Mesendoderm (in vitro differentiated cells): Measurements from ENCODE around the gene AIP.

Source experiments
- DNase-seq: peaks from one replicate; pipeline ENCODE4 v3.0.0; 2013
- H2AK5ac ChIP-seq: 2 replicates; pipeline ENCODE4 v1.6.1; 2013; ENCODE audit warnings: low read length, inconsistent platforms
- H2BK120ac ChIP-seq: 2 replicates; pipeline ENCODE4 v1.6.1; 2013; ENCODE audit warnings: low read depth, mild to moderate bottlenecking, low read length, moderate library complexity, mixed read lengths
- H2BK15ac ChIP-seq: replicated peaks from 2 replicates; pipeline ENCODE4 v1.6.1; 2013; ENCODE audit warnings: low read depth, mild to moderate bottlenecking, moderate library complexity
- H2BK5ac ChIP-seq: 2 replicates; pipeline ENCODE4 v1.6.1; 2013; ENCODE audit warnings: low read length, inconsistent platforms
- H3K18ac ChIP-seq: 2 replicates; pipeline ENCODE4 v1.6.1; 2013; ENCODE audit warnings: mild to moderate bottlenecking, low read length, mixed read lengths
- H3K23ac ChIP-seq: one replicate; pipeline ENCODE4 v1.6.1; 2013; ENCODE audit warnings: low read length
- H3K27ac ChIP-seq: 2 replicates; pipeline ENCODE4 v1.5.1; 2013; ENCODE audit warnings: low read depth, mild to moderate bottlenecking, inconsistent platforms, low read length, moderate library complexity
- H3K27me3 ChIP-seq: 2 replicates; pipeline ENCODE4 v1.6.1; 2013; ENCODE audit warnings: low read length, control low read depth, mild to moderate bottlenecking, inconsistent platforms; ENCODE audit not compliant: insufficient read depth, poor library complexity
- H3K36me3 ChIP-seq: 2 replicates; pipeline ENCODE4 v1.6.1; 2013; ENCODE audit warnings: low read length, inconsistent platforms; ENCODE audit not compliant: control insufficient read depth, insufficient read depth
- H3K4ac ChIP-seq: one replicate; pipeline ENCODE4 v1.6.1; 2013; ENCODE audit warnings: low read depth, mild to moderate bottlenecking, low read length, moderate library complexity
- H3K4me1 ChIP-seq: 2 replicates; pipeline ENCODE4 v1.6.1; 2013; ENCODE audit warnings: low read depth, low read length, inconsistent platforms; ENCODE audit not compliant: control insufficient read depth
- H3K4me2 ChIP-seq: 2 replicates; pipeline ENCODE4 v1.6.1; 2013; ENCODE audit warnings: low read length
- H3K4me3 ChIP-seq: 2 replicates; pipeline ENCODE4 v1.5.1; 2013; ENCODE audit warnings: mild to moderate bottlenecking, low read length
- H3K56ac ChIP-seq: one replicate; pipeline ENCODE4 v1.6.1; 2013; ENCODE audit warnings: low read length
- H3K79me1 ChIP-seq: 2 replicates; pipeline ENCODE4 v1.6.1; 2013; ENCODE audit warnings: low read length, inconsistent platforms
- H3K79me2 ChIP-seq: 2 replicates; pipeline ENCODE4 v1.6.1; 2013; ENCODE audit warnings: mild to moderate bottlenecking, low read length; ENCODE audit not compliant: control insufficient read depth, insufficient read depth
- H3K9ac ChIP-seq: 2 replicates; pipeline ENCODE4 v1.6.1; 2013; ENCODE audit warnings: low read length, inconsistent platforms
- H4K5ac ChIP-seq: one replicate; pipeline ENCODE4 v1.6.1; 2013; ENCODE audit warnings: low read length
- H4K8ac ChIP-seq: one replicate; pipeline ENCODE4 v1.6.1; 2013; ENCODE audit warnings: low read depth, mild to moderate bottlenecking, control low read depth, low read length, moderate library complexity
- WGBS: extraction: QIAGEN DNeasy Blood & Tissue Kit; methylation state at CpG from one replicate; pipeline ENCODE4 v1.1.7; 2013; ENCODE audit warnings: low lambda C conversion rate, missing lambda C conversion rate; ENCODE audit not compliant: insufficient coverage; ENCODE audit errors: extremely low coverage; 5-methylcytosine and 5-hydroxymethylcytosine counted together

The AIP gene

GRCh38 chr11:67448220-67448609 is 34.6 kb upstream of the AIP start:
- Histone ChIP-seq H3K4me3 (no peak overlapping the region), H3K4me2 (no peak overlapping the region), H4K5ac (no peak overlapping the region), H3K4me1 (no peaks in the 10 kb centered on the region), H3K27me3 (no peaks in the 10 kb centered on the region), H3K27ac (no peak overlapping the region), H2AK5ac (no peak overlapping the region), H3K23ac (no peak overlapping the region), H3K56ac (no peak overlapping the region), H3K18ac (no peak overlapping the region), H3K9ac (no peak overlapping the region), H3K36me3 (no peaks in the 10 kb centered on the region), H3K79me2 (no peaks in the 10 kb centered on the region), H3K4ac (no peak overlapping the region), H4K8ac (no peak overlapping the region), H3K79me1 (no peaks in the 10 kb centered on the region), H2BK5ac (no peak overlapping the region), H2BK15ac (no peak overlapping the region), H2BK120ac (no peak overlapping the region)
- no peak for DNase-seq
- WGBS, result no CpG with 5 or more reads among the region's 7 CpGs

GRCh38 chr11:67449116-67449844 is 33.5 kb upstream of the AIP start:
- no peak overlapping the region for H3K23ac ChIP-seq
- no CpG with 5 or more reads among the region's 9 CpGs for WGBS
- no peak overlapping the region for H3K27ac ChIP-seq
- H2BK5ac ChIP-seq, result no peak overlapping the region
- H2AK5ac ChIP-seq, result no peak overlapping the region
- H2BK15ac ChIP-seq, result no peak overlapping the region
- no peak overlapping the region for H4K8ac ChIP-seq
- H3K56ac ChIP-seq, result no peak overlapping the region
- H3K18ac ChIP-seq, result no peak overlapping the region
- no peak overlapping the region for H3K4me2 ChIP-seq
- H3K79me1 ChIP-seq, result no peaks in the 10 kb centered on the region
- no peaks in the 10 kb centered on the region for H3K4me1 ChIP-seq
- no peaks in the 10 kb centered on the region for H3K79me2 ChIP-seq
- no peak overlapping the region for H2BK120ac ChIP-seq
- no peak overlapping the region for H3K9ac ChIP-seq
- no peak overlapping the region for H4K5ac ChIP-seq
- no peaks in the 10 kb centered on the region for H3K36me3 ChIP-seq
- no peak overlapping the region for H3K4me3 ChIP-seq
- no peak for DNase-seq
- H3K27me3 ChIP-seq, result no peaks in the 10 kb centered on the region
- H3K4ac ChIP-seq, result no peak overlapping the region

DNA sequence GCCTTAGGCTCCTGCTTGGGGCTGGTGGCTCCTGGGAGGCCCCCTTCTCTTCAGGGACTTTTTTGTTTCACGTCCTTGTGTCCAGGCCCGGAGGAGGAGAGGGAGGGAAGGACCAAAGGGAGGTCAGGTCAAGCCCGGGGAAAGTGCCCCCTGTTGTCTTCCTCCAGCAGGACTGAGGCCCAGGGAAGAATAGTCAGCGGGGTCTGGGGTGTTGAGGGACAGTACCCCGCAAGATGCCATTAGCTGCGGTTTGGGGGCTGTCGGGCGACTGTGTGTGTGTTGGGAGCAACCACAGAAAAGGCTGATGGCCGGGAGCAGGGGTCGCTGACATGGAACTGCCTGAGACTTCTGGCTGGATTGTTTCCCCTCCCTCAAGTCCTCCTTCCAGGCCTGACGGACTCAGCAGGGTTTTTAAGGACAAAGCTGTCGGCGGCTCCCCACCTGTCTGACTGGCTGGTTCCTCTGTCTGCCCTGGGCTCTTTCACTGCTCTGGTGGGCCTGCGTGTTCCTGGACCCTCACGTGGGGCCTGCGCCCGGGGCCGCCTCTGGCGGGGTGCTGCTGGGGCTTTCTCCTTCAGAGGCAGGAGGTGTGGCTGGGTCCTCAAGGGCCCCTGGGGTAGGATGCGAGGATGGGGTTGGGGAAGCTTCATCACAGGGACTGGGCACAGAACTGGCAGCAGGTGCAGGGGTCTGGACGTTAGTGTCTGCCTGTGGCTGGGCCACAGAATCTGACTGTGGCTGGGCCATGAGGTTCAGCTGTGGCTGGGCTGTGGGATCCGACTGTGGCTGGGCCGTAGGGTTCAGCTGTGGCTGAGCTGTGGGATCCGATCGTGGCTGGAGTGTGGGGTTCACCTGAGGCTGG is 31.8 kb upstream of the AIP start:
- Histone ChIP-seq H3K36me3 (no peaks in the 10 kb centered on the region), H3K23ac (no peak overlapping the region), H3K79me1 (no peaks in the 10 kb centered on the region), H3K9ac (no peak overlapping the region), H3K27me3 (no peaks in the 10 kb centered on the region), H3K27ac (no peak overlapping the region), H3K4me1 (no peaks in the 10 kb centered on the region), H4K8ac (no peak overlapping the region), H4K5ac (no peak overlapping the region), H3K79me2 (no peaks in the 10 kb centered on the region), H3K4me2 (no peak overlapping the region), H2AK5ac (no peak overlapping the region), H3K18ac (no peak overlapping the region), H2BK5ac (no peak overlapping the region), H2BK15ac (no peak overlapping the region), H3K4me3 (no peak overlapping the region), H2BK120ac (no peak overlapping the region), H3K4ac (no peak overlapping the region), H3K56ac (no peak overlapping the region)
- WGBS, result no CpG with 5 or more reads among the region's 25 CpGs
- no peak for DNase-seq

DNA sequence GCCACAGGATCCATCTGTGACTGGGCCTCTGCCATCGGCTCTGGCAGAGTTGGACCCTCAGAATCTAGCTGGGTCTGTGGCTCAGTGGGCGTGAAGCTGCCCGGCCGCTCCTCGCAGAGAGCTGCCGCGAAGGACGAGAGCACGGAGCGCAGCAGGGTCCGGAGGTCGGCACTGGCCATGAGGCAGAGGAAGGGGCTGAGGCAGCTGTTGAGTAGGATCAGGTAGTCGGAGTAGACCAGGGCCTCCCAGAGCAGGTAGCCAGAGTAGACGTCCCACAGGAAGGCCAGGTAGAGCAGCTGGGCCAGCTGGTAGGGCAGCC is 31.2 kb upstream of the AIP start:
- H2BK5ac ChIP-seq, result no peak overlapping the region
- H3K9ac ChIP-seq, result no peak overlapping the region
- H3K4me2 ChIP-seq, result no peak overlapping the region
- H3K23ac ChIP-seq, result no peak overlapping the region
- no peaks in the 10 kb centered on the region for H3K36me3 ChIP-seq
- H3K56ac ChIP-seq, result no peak overlapping the region
- no peak overlapping the region for H4K5ac ChIP-seq
- no peaks in the 10 kb centered on the region for H3K79me1 ChIP-seq
- no peak overlapping the region for H3K18ac ChIP-seq
- no peak overlapping the region for H3K4ac ChIP-seq
- no peak overlapping the region for H3K4me3 ChIP-seq
- H3K79me2 ChIP-seq, result no peaks in the 10 kb centered on the region
- H2BK120ac ChIP-seq, result no peak overlapping the region
- DNase-seq, result no peak
- no peak overlapping the region for H3K27ac ChIP-seq
- no peak overlapping the region for H2BK15ac ChIP-seq
- H4K8ac ChIP-seq, result no peak overlapping the region
- H2AK5ac ChIP-seq, result no peak overlapping the region
- no CpG with 5 or more reads among the region's 14 CpGs for WGBS
- no peaks in the 10 kb centered on the region for H3K27me3 ChIP-seq
- no peaks in the 10 kb centered on the region for H3K4me1 ChIP-seq

GRCh38 chr11:67452141-67452952 is 30.5 kb upstream of the AIP start, which contains the start of gene GPR152:
TSS of gene GPR152 (minus strand) at chr11:67452729. CDS start at chr11:67452724, 5 bp downstream.
- Histone ChIP-seq H4K8ac (no peak within 1 kb of the TSS), H2BK5ac (no peak within 1 kb of the TSS), H3K4ac (no peak within 1 kb of the TSS), H3K4me1 (no peaks in the 10 kb centered on the region), H3K4me3 (no peak within 1 kb of the TSS), H3K9ac (no peak within 1 kb of the TSS), H3K79me2 (no peaks in the 10 kb centered on the region), H2BK15ac (no peak within 1 kb of the TSS), H3K36me3 (no peaks in the 10 kb centered on the region), H3K79me1 (no peaks in the 10 kb centered on the region), H4K5ac (no peak within 1 kb of the TSS), H3K27ac (no peak within 1 kb of the TSS), H3K23ac (no peak within 1 kb of the TSS), H3K56ac (no peak within 1 kb of the TSS), H3K18ac (no peak within 1 kb of the TSS), H2AK5ac (no peak within 1 kb of the TSS), H3K27me3 (no peaks in the 10 kb centered on the region), H3K4me2 (no peak within 1 kb of the TSS), H2BK120ac (no peak within 1 kb of the TSS)
- no CpG with 5 or more reads among the region's 33 CpGs for WGBS
- DNase-seq, result no peak
